NCI-H1417 (cell line): ENCODE measurements around the gene SYT6.
"Not testable (repeated sequence)": the region's sequence is repeated elsewhere in the genome, so short reads cannot be mapped to it uniquely, and the experiment has no call there.

ENCODE experiments used
- DNase-seq, 3 experiments: peaks; one replicate each; lab custom pipeline; 2025; lab: John Stamatoyannopoulos, UW

Gene SYT6

DNA sequence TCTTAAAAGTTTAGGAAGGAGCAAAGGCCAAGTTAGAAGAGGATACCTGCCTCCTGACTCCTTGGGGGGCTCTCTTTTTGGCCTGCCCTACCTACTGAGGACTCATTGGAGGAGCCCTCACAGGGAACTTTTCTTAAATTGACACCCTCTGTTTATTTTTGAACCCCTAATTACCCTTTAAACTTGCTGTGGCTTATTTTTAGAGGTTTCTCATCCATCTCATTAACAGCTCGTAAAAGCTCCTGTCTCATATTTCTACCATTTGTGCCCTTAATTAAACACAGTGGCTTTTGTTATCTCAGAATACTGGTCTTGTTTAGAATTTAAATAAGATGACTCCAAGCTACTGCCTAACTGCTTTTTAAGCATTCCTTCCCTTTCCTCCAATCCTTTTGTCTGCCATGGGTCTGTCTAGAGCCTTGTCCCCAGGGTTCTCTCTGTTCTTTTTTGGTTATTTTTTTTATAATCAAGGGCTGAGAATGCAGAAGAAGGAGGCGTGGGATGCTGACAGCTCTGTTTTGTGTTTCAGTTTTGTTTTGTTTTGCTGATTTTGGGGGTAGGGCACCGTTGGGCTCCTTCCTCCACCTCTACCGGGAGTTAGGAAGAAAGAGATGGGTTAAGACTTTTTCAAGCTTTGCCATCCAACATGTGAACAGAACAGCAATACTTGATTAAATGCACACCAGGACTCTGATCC, 78.0 kb downstream of the SYT6 start:
- DNase-seq = peak in 1 of 3 experiments; percentile 31

DNA sequence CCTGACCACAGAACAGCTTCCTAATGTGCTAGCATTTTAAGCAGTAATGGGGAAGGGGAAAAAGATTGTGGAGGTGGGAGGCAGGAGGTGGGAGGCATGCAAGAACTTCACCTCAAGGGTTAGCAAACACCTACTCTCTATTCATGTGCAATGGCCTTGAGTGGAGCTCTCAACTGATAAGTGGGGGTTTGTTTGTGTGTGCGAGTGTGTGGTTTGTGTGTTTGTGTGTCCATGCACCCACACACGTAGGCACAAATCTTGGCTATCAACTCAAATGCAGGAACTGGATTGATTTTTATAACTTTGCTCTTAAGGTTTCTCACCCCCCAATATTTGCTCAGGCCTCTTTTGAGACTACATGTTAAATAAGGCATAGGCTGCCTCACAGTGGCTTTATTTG, 78.6 kb downstream of the SYT6 start:
- peak in 1 of 3 experiments; percentile 67 for DNase-seq

DNA sequence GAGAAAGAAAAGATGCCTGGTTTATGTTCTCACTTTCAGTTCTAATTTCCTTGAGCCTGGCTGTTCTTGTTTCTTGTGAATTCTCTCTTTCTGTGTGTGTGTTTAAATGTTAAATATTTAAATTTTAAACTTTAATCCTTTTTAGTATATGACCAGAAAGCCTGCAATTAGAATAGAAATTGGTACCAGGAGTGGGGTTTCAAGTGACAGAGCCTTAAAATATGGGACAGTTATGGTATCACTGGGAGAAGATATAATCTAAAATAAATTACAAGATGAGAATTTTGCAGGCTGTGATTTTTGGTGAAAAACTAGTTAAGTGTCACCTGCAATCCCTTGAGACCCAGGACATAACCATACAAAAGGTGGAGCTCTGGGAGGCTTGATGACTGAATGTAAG, 81.4 kb downstream of the SYT6 start:
- no peak for DNase-seq

DNA sequence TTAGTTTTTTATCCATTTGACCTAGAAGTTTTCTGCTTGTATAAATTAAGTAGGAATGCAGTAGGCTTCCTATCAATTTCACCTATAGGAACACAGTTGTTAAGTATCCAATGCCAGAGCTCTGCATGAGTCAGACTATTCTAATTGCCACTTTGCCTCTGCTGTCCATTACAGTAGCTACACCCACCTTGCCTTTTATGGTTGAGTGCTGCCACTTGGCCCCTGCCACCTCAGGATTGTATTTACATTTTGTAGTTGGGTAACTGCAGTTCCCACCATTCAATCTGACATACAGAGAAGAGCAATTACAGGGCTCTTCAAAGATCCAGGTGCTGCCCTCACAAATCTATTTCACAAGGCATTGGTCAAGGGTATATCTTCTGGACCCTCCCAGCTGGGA, 83.9 kb downstream of the SYT6 start:
- DNase-seq = peak in 2 of 3 experiments; percentile 38 to 83

DNA sequence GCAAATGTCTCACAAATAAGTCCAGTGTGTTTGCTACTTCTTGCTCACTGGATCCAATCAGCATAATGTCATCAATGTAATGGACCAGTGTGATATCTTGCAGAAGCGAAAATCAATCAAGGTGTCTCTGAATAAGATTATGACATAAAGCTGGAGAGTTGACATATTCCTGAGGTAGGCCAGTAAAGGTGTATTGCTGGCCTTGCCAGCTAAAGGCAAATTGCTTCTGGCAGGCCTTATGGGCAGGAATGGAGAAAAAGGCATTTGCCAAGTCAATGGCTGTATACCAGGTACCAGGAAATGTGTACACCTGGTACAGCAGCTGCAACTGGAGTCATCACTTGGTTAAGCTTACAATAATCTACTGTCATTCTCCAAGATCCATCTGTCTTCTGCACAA, 85.0 kb downstream of the SYT6 start:
- not testable (repeated sequence) for DNase-seq

DNA sequence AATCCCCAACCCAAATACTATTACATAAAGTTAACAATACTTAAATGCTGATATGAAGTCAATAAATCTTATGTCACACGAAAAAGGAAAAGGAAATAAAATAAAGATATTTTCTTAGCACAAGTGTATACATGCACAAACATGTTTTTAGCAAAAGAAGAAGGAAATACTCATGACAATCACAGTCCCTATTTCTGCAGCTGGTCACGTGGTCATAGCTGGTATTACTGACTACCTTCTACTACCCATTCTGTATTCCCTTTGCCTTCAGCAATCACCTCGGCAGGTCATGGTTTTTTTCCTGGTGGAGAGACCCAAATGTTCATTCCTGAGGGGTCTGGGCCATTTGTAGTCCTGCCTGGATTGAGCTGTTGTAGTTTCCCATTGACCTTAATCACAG, 88.0 kb downstream of the SYT6 start:
- DNase-seq = not testable (repeated sequence)

DNA sequence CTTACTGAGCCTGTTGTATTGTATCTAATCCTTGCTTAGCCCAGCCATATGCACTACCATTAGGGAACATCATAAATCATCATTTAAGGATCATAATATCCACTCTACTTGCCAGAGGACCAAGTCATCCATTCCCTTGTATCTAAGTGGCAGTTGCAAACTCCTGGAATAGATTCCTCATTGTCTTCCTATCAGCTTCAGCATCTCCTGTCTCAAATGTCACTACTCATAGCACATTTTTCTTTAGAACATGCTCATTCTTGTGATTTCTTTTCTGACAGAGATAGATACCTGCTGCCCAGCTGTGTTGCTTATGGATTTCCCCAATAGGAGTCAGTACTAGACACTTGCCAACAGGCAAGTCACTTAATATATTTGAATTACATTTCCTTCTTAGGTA, 90.1 kb downstream of the SYT6 start:
- peak in 1 of 3 experiments; percentile 87 for DNase-seq

DNA sequence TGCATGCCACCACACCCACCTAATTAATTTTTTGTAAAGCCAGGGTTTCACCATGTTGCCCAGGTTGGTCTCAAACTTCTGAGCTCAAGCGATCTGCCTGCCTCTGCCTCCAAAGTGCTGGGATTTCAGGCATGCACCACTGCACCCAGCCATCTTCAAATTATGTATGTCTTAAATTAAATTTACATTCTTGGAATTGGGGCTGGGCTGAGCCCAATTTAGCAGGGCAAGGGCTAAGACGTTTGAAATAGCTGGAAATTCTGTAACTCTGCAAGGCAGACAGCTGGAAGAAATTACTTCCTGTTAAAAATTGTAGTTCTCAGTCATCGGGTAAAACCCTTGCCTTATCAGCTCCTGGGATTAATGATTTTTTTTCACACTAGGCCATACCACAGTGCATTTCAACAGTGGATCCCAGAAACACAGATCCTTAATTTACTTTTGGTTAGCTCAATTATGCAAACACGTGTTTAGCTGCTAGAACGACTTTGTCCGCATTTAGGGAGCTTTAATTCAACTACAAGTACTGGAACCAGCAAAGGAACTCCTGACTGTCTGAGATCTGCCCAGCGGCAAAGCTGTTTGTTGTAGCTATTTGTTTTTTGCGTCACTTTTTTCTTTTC, 91.1 kb downstream of the SYT6 start:
- DNase-seq = no peak

DNA sequence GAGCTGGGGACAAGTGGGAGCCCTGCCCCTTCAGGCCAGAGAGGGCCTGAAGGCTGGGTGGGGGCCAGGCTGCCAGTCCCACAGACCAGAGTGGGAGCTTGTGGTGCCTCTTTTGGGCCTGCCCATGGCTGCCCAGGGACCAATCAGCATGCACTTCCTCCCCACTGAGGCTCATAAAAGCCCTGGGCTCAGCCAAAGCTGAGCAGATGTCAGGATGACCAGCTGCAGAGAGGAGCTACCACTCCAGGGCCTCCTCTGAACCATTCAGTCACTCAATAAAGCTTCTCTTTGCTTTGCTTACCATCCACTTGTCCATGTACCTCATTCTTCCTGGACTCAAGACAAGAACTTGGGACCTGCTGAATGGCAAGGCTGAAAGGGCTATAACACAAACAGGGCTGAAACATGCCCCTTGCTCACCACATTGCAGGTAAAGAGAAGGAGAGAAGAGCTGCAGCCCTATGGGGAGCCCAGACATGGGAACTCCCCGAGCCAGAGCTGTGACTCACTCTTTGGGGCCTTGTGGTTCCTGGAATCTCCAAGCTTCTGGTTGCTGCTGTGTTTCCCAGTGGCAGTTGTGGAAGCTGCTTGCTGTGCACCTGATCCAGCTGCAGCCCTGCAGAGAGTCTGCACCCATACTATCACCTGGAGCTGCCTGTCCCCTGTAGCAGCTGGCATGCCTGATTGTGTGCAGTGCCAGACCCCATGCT, 92.4 kb downstream of the SYT6 start:
- DNase-seq = no peak

DNA sequence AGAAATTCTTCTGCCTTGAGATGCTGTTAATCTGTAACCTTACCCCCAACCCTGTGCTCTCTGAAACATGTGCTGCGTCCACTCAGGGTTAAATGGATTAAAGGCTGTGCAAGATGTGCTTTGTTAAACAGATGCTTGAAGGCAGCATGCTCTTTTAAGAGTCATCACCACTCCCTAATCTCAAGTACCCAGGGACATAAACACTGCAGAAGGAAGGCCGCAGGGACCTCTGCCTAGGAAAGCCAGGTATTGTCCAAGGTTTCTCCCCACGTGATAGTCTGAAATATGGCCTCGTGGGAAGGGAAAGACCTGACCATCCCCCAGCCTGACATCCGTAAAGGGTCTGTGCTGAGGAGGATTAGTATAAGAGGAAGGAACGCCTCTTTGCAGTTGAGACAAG, 95.4 kb downstream of the SYT6 start:
- DNase-seq = peak in 1 of 3 experiments; percentile 88

DNA sequence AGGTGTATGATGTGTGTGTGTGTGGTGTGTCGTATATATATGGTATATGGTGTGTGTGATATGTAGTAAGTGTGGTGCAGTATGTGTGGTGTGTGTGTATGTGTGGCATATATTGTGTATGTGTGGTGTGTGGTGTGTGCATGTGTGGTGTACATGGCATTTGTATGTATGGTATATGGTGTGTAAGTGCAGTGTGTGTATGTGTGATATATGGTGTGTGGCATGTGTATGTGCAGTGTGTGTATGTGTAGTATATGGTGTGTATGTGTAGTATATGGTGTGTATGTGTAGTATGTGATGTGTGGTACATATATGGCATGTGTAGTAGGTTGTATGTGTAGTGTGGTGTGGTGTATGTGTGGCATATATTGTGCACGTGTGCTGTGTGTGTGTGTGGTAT, 99.5 kb downstream of the SYT6 start:
- DNase-seq = no peak

DNA sequence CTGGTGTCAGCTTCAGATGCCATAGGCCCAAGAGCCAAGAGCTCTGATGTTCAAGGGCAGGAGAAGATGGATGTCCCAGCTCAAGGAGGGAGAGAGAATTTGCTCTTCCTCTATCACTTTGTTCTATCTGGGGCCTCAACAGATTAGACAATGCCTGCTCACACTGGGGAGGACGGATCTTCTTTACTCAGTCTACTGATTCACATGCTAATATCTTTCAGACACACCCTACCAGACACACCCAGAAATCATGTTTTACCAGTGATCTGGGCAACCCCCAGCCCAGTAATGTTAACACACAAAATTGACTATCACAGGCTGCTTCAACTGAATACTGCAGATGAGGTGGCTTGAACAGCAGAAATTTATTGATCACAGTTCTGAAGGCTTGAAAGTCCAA, 105.4 kb downstream of the SYT6 start:
- no peak for DNase-seq

DNA sequence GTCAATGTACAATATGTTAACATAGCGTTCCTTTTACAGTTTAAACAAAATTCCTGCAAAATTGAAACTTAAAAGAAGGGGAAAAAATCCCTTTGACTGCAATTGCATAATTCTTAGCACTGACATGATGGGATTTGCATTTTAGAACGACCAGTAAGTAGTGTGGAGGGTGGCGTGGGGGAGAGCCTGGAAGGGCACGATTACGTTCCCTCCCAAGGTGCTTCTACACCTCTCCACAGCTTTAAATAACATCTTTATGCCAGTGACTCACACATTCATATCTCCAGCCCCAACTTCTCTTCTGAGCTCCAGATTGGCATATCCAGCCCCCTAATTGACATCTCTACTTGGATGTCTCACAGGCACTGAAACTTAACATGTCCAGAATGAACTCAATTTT, 110.1 kb downstream of the SYT6 start:
- DNase-seq = no peak

DNA sequence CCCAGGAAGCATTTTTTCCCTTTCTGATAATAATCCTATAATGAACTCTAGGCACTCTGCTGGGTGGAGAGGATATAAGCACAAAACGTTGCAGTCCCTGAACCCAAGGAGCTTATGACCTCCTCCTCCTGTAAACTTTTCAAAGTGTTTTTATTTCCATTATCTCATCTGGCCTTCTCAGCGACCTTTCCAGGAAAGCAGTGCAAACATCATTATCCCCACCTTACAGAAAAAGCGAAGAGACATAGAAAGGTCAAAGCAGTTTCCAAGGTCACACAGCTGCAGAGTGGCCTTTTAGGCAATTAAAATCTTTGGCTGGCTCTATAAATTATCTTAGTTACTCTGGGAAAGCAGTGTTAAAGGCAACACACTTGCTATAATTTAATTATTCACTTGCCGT, 110.6 kb downstream of the SYT6 start:
- peak in 1 of 3 experiments; percentile 13 for DNase-seq

DNA sequence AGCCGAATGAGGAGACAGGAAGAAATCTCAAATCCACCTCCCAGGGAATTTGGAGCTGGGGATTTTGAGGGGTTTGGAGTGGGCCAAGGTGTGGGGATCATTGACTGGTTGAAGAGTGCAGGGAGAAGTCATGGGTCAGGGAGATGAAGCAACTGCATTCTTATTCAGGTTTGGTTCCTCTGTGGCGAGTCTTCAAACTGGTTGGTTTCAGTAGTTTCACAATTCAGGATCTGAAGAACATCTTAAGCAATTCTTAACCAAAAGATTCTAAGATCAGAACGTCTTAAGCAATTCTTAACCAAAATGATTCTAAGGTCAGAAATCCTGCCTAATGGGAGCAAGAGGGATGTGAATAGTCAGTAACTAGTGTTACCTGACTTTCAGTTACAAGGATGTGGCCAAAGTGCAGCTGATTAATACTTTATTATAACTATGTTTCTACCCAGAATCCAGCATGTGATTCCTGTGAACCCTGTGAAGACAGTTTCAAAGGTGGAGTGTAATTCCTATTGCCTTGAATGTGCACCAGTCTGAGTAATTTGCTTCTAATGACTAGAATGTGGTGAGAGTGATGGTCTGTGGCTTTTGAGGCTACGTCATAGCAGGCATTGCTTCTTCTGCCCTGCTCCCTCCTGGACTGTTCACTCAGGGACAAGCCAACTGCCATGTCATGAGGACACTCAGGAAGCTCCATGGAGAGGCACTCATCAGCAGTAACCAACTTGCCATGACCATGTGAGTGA, 113.2 kb downstream of the SYT6 start:
- DNase-seq = no peak
